HG02938 (cell line): ENCODE data around the gene G6PC3.
"Not testable (repeated sequence)": the region's sequence is repeated elsewhere in the genome, so short reads cannot be mapped to it uniquely, and the experiment has no call there.

Experiments
- ATAC-seq: cut with Tn5 transposase; IDR thresholded peaks from one replicate; pipeline ENCODE4 v1.9.1; 2021; ENCODE audit warnings: mild to moderate bottlenecking, moderate library complexity; ENCODE audit not compliant: unreplicated experiment

The G6PC3 gene

DNA sequence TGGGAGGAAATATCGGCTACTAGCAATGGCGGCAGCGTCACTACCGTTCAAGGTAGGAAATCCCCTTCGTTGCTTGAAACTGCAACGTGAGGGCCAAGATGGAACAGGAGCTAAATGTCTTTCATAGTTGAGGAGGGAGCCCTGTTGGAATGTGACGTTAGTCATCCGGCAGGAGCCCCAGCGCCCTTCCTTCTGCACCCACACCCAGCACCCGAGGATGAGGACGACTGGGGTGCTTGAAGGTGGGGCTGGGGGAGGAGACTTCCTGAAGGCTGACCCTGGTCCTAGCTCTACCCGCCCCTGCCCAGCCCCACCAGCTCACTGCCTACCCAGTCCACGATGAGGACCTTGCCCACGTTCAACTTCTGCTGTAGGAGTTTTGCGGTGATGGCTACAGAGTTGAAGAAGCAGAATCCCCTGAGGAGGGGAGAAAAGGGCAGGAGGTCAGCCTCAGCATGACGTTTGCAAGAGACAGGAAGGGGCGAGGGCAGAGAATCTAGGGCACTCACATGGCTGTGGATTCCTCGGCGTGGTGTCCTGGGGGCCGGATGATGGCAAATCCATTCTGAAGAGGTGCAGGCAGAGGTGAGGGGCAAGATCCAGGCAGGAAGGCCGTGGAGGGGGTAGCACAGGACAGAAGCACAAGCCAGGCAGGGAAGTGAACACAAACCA is 11.9 kb downstream of the G6PC3 start:
- ATAC-seq: no peak

DNA sequence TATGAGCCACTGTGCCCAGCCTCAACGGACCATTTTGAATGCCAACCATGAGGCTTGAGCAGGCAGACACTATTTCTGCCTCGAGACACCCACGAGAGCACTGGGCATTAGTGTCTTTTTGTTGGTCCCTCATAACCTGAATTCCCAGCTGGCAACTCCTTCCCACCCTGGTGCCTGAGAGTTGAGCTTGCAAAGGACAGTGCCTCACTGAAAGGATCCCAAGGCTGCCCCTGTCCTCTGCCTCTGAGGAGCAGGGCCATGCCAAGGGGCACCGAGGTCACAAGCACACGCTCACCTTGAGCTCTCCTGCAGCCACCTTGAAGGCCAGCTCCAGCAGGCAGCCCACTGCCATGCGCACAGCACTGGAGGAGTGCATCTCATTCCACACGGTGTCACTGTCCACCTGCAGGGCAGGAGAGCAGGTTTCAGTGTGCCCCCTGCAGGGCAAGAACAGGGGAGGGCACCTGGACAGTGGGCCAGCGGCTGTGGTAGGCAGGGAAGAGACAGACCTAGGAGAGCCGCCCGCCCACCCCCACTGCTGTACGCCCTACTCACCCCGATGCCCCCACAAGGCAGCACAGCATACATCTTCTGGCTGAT is 12.8 kb downstream of the G6PC3 start:
- no peak for ATAC-seq

DNA sequence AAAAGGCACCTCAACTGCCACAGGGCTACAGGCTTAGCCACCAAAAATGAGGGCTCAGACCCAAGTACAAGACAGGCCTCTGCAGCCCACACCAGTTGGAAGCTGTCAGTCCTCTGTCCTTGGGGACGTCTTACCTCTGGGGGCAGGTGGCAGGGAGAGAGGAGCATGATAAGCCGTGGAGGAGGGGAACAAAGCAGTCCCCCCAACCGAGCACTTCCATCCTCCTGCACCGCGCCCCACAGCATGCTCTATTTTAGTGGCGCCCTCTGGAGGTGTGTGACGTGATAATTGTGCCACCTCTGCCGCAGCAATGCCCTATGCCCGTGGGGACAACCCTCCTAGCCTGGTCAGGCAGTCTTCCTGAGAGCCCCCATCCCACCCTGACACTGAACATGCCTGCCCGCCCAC is 13.6 kb downstream of the G6PC3 start:
- ATAC-seq: no peak

DNA sequence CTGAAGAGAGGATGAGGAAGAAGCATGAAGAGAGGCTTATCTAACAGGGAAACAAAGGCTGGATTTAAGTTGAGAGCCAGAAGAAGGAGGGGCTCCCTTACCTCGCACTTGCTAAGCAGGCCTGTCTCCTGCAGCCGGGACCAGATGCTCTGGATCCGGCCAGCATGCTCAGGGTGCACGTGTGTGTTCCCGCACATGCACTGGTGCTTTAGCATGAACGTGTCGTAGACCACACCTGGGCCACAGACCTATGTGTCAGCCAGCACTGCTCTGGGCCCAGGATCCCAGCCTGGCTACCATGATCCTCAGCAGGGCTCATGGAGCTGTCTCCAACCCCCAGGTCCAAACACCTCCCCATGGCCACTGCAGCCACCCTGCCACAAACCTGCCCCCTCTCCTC is 14.4 kb downstream of the G6PC3 start:
- no peak for ATAC-seq

DNA sequence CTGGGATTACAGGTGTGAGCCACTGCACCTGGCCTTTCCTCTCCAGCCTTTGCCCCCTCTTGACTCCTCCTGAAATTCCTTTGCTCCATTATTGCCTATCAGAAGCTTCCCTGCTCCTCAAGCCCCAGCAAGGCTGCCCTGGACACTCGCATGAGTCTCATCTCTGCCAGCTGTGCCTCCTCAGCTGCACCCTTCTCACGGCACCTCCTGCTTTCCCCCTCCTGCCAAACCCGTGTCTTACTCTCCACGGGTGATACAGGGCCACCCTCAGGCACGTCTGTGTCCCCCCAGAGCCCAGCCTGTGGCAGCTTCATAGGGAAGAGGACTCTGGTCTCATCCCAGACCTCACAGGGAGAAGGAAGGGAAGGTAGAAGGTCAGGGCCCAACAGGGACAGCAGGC is 15.4 kb downstream of the G6PC3 start:
- no peak for ATAC-seq

DNA sequence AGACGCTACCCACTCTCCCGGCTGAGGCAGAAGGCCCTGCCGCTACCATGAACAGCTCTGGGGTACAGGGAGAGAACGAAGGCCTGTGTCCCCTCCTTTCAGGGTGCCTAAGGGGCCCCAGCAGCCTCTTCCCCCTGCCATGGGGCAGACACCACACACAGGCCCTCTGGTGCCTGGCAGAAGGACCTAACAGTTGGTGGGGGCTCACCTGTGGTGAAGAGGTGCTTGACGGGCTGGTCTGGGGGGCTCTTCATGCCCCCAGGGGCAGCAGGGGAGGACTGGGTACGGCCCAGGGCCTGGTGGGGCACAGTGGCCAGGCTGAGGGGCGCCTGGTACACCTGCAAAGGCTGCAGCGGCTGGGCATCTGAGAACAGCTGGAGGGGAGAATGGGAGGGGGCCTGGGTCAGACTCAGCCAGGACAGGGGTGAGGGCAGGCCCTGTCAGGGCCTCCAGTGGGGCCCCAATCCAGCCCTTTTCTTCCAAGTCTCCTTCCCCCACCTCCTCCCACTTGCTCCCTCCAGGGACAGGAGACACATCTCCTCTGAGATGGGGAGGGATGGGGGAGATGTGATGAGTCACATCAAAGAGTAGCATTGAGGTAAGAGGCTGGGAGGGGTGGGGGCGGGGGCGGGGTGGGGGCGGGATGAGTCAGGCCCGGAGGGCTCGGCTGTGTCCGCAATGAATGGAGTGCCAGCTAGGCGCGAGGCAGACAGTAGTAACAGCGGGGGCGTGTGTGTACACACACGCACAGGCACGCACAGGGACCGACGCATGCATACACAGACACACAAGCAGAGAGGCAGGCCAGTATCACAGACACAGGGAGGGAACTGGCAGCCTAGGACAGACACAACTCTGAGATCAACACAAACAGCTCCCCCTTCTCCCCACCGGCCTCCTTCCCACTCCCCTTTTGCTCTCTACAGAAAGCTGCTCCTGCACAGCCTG is 16.1 kb downstream of the G6PC3 start:
- no peak for ATAC-seq

DNA sequence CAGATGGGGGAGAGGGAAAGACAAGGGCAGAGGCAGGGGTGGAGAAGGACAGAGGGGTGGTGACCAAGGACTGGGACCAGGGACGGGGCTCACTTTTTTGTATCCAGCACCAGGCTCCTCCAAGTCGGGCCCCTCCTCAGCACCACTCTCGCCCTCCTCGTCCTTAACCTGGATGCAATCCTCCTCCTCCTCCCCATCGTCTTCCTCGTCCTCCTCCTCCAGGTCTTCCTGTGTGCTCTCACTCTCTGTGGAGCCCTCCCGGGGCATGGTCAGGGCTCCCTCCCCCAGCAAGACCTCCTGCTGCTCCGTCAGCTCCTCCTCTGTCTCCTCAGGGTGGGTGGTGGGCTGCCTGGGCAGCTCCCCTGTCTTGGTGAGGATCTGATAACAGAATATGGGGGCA is 16.8 kb downstream of the G6PC3 start:
- no peak for ATAC-seq

DNA sequence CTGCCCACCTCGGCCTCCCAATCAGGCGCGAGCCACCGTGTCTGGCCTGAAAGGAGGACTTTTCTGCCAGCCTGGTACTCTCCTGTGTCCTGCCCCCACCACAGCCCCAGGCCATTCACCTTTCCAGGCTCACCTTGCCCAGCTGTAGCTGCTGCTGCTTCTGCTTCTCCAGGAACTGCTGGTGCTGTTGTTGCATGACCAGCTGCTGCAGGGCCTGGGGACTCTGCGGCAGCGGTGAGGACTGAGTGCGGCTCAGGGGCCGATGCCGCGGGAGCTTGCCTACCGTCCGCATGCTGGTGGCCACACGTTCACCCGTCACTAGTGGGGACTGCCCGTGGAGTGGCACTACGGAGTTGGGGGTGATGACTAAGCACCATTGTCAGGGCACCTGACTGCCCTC is 17.7 kb downstream of the G6PC3 start:
- ATAC-seq: no peak

DNA sequence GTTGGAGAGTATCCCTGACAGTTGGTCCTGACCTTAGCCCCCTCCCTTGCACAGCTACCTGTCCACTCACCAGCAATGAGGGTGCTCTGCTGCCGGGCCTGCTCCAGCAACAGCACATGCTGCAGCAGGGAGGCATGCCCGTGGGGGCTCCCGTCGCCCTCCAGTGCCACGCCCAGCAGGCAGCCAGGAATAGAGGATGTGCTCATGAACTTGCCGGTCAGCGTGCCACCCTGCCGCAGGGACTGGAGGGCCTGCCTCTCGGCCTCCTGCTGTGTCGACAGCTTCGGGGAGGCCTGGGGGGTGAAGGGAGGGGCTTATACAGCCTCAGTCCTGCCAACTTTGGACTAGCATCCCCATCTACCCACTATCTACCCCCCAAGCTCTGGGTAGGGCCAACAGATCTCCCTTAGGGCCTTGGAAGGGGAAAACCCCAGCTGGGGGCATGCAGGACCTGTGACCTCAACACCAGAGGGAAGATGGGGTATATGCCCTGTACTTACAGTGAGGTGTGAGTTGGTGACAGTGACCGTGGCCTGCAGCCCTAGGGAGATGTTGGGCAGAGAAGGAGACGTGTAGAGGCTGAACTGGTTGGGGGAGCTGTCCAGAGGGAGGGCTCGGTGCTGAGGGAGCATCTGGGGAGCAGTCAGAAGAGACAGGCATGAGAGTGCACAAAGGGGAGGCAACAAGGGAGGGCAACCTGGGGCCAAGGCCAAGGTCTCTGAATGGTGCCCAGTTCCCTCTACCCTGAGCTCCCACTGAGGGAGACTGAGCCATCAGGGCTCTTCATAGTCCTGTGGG is 20.9 kb downstream of the G6PC3 start:
- ATAC-seq: no peak

DNA sequence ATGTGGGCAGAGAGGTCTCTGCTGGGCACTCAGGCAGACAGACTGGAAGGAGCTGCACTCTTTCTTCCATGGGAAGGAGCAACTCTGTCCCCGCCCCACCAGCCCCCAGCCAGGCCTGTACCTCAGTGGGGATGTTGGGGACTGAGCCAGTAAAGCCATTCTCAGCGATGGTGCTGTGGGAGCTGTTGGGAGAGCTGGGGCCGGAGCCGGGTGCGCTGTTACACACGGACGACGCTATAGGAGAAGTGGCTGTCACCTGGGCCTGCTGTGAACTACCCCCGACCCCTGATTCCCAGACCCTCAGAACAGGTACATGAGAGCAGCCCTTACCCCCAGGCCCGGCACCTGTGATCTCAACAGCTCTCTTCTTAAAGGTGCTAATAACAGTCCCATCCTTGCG is 21.5 kb downstream of the G6PC3 start:
- ATAC-seq: no peak

DNA sequence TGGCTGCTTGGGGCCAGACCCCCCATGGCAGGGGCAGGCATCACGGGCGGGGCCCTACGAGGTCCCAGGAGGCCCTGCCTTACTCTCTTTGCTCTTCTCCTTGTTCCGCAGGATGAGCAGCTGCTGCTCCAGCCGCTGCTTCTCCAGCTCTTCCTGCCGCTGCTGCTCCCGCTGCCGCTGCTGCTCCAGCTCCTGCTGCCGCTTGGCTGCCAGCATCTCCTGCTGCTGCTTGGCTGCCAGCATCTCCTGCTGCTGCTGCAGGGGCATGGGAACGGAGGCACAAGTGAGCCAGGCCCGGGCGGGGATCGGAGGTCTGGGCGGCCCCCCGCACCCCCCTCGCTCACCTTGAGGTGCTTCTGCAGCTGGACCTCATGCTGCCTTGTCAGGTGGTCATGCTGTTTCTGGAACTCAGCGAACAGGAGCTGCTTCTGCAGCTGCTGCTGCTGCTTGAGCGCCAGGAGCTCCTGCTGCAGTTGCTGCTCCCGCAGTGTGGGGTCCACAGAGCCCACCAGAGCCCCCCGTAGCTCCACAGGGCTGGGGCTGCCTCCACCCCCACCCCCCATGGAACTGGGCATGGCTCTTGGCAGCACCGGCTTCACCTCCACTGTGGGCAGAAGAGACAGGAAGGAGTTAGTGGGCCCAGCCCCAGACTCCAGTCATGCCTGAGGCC is 22.8 kb downstream of the G6PC3 start:
- ATAC-seq: no peak

DNA sequence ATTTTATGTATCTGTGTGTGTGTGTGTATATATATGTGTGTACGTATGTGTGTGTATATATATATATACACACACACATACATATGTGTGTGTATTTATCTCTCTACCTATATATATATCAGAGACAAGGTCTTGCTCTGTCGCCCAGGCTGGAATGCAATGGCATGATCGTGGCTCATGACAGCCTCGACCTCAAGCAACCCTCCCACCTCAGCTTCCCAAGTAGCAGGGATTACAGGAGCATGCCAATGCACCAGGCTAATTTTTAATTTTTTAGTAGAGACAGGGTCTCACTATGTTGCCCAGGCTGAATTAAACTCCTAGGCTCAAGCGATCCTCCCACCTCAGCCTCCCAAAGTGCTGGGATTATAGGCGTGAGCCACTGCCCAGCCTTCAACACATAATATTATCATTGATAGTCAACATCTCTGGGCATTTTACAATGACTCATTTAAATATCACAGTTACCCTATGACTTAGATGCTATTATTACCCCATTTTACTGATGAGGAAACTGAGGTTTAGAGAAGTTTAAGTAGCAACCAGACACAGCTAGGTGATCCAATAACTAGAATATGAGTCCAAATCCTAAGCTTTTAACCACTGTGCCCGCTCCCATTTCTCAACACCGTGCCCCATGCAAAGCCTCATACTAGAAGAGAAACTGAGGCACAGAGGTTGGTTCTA is 24.3 kb downstream of the G6PC3 start:
- ATAC-seq: no peak

DNA sequence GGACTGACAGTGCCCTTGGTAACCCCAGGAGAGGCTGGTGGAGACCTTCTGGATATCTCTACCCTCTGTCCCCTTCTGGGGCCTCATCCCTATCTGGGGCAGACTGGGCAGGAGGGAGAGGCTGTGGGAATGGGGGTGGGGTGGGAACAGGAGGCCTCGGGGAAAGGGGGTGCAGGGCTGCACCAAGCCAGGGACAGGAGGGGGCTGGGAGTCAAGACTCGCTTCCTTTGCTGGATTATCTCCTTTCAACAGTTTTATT is 24.8 kb downstream of the G6PC3 start:
- ATAC-seq: no peak

DNA sequence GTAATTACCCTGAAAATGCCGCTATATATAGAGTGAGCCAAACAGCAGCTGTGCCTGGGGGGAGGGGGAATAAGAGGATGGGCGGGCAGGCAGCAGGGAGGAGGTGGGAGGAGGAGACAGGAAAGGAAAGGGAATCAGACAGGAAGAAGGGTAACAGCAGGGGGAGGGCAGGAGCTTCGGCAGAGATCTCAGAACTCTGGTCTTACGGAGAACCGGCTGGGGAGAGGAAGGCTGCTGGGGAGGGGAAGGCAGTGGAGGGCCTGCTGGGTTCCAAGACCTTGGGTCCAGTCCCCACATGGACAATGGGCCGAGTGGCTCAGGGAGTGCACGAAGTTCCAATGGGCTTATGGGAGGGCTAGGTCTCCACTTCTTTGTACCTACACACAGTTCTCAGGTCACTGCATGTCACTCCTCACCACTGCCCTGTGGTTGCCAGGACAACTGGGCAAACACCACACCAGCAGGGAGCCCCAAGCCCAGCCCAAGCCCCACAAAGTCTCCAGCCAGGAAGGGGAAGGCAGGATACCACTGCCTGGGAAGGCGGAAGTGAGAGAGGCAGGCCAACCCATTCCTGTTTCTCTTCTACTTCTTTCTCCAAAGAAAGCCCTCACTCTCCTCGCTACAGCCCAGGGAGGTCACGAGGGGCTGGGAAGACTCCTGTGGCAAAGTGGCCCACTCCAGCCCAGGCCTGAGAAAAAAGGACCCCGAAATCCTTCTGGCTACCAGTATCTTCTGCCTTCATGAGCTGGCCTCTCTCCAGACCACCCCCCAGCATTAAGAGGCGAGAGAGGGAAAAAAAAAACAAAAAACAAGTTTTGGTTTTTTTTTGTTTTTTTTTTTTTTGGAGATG is 25.3 kb downstream of the G6PC3 start:
- ATAC-seq: no peak

DNA sequence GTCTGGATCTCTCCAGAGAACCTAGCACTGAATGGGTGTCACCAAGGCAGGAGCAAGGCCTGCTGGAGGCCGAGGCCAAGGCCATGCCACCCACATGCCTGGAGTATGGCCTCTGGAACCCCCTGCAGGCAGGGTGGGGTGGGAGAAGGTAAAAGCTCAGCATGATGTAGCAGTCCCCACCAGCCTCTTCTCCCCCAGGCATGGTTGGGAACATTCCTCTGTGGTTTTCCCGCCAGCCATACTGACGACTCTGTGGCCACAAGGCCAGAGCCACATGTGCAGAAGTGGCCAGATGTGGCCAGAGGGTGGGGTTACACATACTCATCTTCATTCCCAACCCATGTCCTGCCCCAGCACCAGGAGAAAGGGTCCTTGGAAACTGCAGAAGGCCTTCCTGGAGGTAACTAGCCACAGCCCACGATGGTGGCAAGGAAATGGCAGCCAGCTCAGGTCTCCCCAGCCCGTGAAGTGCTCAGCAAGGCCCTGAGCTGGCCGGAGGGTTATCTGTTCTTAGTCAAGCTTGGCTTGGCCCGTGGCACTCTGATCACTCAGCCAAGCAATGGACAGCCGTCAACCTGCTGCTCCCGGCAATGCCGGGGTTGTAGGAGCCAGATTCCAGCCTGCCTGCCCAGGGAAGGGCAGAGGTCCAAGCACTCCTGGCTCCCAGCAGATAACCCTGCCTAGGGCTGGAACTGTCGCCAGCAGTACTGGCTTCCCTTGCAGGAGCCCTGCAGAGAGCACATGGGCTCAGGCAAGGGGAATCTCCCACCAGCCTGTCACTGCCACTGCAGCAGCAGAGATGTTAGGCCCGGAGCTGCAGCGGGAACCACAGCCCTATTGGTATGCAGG is 26.8 kb downstream of the G6PC3 start:
- no peak for ATAC-seq

DNA sequence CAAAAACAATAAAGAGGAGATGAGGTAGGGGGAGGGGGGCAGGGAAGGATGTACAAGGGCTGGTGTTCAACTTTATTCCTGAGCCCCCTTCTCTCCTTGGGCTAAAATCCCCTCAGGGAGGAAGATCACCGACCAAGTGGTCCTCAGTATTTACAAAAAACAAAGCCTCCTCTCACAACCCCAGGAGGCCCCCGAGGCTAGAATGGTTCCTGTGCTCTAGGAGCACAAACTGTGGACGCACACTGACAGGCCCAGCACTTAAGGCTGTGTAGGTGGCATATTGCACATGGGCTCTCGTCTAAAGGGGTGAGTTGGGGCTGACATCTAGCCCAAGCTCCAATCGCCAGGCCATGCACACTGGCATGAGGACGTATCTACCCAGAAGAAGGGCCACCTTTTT is 31.3 kb downstream of the G6PC3 start:
- not testable (repeated sequence) for ATAC-seq

DNA sequence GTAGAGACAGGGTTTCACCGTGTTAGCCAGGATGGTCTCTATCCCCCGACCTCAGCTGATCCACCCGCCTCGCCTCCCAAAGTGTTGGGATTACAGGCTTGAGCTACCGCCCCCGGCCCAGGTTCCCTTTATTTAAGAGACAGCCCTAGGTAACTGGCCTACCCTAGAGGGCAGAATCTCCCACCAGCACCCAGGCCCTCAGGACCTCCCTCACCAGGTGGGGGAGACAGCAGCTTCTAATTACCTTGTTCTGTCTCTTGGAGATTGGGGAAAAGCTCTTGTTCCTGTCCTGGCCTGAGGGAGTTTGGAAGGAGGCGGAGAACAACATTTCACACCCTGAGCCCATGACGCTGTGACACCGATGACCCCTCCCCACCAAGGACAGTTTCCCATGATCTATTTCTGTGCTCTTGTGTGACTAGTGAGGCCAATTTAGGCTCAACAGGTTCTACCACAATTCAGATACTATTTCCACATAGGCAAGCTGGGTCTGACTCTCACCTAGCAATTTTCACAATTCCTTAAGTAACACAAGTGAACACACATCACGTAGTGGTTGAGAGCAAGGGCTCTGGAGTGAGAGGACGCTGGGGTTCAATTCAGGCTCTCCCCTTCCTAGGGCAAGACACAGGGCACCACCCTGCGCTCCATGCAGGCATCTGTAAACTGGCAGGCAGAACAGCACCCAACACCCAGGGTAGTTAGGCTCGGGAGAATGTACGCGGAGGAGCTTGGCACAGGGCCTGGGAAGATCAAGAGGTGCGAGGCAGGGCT is 32.5 kb downstream of the G6PC3 start:
- no peak for ATAC-seq

DNA sequence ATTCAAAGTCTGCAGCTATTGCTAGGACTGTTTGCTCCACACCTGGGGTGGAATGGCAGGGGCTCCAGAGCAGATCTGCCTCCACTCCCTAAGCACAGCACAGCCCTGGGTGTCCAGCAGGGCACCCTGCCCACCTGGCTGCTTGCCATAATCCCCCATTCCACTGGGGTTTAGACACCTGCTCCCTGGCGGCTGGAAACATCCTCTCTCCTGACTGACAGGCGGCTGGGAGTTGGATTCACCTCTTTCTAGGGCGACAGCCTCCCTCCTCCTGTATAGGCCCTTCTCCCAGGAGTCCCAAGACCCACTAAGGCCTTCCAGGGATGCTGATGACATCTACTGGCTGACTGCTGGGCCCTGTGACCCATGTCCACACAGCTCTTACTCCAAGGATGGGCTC is 34.9 kb downstream of the G6PC3 start:
- no peak for ATAC-seq
